GM12865 (cell line): ENCODE results near the gene GYS1.
"Not testable (repeated sequence)": the region's sequence is repeated elsewhere in the genome, so short reads cannot be mapped to it uniquely, and the experiment has no call there.

ENCODE experiments used
- DNase-seq: peaks from one replicate; pipeline ENCODE4 v3.0.0; 2010; ENCODE audit warnings: low read depth
- H3K4me3 ChIP-seq: 2 replicates; pipeline ENCODE4 v1.5.1; 2011; ENCODE audit warnings: mild to moderate bottlenecking, low read depth, low read length, control low read depth
- TF ChIP-seq, protein P1 (sequence below): IDR thresholded peaks from 2 replicates; pipeline ENCODE4 v1.5.1; 2011; ENCODE audit warnings: low read length, control low read depth, low read depth, inconsistent platforms; ENCODE audit not compliant: insufficient read depth; ENCODE audit errors: missing control alignments

Gene GYS1

DNA sequence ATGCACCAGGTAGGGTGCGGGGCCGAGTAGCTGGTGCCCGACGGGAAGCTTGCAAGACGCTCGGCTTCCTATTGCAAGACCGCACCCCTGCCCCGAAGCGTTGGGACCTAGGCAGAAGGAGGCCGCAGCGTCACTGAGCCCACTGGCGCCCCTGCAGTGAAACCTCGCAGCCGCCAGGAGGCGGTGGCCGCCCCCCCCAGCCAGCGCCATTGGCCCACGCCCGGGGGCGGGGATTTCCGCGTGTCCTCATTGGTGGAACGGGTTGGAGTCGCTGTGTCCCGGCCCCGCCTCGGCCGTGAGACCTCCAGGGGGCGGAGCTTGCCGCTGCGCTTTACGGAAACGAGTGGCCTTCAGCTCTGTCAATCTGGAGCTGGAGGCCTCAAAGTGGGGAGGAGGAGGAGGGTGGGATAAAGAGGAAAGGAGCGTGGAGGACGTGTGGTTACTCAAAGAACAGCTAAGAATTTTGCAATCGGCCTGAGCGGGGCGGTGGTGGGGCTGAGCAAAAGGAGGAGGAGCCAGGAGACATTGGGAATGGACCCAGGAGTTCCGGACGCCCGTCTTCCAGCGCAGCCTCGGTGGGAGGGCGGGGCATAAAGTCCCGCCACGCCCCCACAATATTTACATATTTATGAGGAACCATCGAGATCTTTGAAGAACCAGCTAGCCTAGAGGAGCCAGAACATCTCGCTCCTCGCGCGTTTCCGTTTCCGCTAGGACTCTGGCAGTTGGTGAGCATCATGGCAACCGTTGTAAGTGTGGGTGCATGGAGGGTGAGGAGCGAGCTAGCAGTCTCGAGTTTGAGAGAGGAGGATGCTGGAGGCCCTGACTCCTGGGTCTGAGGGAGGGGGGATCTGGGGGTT lies at the start of gene GYS1, which contains the start of gene RUVBL2:
GYS1 (minus strand) TSS at position 135 of the 860 bp plus-strand sequence. CDS start 197 bp downstream, outside the sequence.
RUVBL2 (plus strand) TSS at position 713 of the 860 bp plus-strand sequence; CDS start at position 738, 25 bp downstream.
- TF ChIP-seq, protein P1, sequence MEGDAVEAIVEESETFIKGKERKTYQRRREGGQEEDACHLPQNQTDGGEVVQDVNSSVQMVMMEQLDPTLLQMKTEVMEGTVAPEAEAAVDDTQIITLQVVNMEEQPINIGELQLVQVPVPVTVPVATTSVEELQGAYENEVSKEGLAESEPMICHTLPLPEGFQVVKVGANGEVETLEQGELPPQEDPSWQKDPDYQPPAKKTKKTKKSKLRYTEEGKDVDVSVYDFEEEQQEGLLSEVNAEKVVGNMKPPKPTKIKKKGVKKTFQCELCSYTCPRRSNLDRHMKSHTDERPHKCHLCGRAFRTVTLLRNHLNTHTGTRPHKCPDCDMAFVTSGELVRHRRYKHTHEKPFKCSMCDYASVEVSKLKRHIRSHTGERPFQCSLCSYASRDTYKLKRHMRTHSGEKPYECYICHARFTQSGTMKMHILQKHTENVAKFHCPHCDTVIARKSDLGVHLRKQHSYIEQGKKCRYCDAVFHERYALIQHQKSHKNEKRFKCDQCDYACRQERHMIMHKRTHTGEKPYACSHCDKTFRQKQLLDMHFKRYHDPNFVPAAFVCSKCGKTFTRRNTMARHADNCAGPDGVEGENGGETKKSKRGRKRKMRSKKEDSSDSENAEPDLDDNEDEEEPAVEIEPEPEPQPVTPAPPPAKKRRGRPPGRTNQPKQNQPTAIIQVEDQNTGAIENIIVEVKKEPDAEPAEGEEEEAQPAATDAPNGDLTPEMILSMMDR, result peak; percentile 98
- H3K4me3 ChIP-seq, result peak within 1 kb of the TSS; percentile 95
- DNase-seq, result peak; percentile 100

- not testable (repeated sequence) for H3K4me3 ChIP-seq, DNase-seq
Measured at GRCh38 chr19:49042666-49043065, 49.6 kb upstream of the GYS1 start.

DNA sequence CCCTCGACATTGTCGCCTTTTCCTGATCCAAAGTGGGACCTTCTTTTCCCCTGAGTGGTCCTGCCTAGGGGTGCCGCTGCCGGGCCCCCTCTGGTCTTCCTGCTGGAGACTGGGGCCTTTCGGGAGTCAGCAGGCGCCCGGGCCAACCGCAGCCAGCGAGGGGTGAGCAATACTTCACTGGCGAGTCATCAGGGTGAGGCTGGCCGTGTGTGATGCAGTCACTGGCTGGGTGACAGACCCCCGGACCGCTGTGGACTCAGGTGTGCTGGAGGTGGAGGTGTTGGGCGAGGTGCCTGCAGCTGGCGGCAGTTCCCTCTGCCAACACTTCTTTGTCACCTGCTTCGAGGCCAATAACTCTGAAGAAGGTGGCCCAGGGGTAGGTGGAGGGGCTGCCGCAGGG lies 49.1 kb upstream of the GYS1 start:
- no peak overlapping the region for H3K4me3 ChIP-seq
- no peak for DNase-seq
- TF ChIP-seq, protein P1, result no peak

- DNase-seq, H3K4me3 ChIP-seq: not testable (repeated sequence)
Measured at GRCh38 chr19:49039736-49040135, 46.6 kb upstream of the GYS1 start.

DNA sequence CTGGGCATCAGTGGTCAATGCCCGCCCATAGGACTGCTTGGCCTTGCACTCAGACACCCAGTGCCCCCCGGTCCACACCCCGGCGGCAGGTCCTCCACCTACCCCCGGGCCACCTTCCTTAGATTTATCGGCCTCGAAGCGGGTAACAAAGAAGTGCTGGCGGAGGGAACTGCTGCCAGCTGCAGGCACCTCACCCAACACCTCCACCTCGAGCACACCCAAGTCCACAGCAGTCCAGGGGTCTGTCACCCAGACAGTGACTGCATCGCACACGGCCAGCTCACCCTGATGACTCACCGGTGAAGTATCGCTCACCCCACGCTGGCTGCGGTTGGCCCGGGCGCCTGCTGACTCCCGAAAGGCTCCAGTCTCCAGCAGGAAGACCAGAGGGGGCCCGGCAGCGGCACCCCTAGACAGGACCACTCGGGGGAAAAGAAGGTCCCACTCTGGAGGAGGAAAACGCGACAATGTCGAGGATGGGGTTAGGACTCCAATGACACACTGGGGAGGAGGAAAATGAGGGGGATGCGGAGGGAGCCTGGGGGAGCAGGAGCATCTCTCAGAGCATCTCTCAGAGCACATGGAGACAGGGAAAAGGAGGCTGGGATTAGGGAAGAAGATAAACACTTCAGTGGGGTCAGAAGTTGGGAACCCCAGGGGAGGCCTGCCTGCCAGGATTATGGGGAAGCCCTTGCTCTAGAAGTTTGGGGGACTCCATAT lies 45.6 kb upstream of the GYS1 start:
- DNase-seq, H3K4me3 ChIP-seq: not testable (repeated sequence)

DNA sequence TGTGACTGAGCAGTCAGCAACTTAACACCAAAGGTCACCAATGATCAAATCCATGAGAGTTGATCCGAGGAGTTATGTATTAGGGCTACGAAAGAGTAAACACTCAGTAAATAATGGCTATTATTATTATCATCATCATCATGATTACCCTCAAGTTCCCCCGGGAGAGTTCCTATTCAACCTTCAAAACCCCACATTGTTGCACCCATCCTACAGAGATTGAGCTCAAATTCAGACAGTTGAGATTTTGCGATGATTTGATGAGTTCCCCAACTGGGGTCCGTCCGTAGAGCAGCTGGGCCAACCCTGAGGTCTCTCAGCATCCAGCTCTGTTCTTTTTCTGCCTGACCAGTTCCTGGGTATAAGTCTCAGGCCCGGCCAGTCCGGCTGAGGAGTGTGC lies 45.0 kb upstream of the GYS1 start:
- not testable (repeated sequence) for H3K4me3 ChIP-seq, DNase-seq

GRCh38 chr19:49036815-49037214 lies 43.7 kb upstream of the GYS1 start, which contains the start of gene CGB1:
TSS of gene CGB1 (minus strand) at chr19:49036895. CDS start at chr19:49036711, 184 bp downstream.
- DNase-seq, H3K4me3 ChIP-seq: not testable (repeated sequence)
- TF ChIP-seq, protein P1, result peak; percentile 53

GRCh38 chr19:49031642-49032301 lies 38.7 kb upstream of the GYS1 start, which contains the start of gene CGB2:
TSS of gene CGB2 (plus strand) at chr19:49031890. CDS start at chr19:49032096, 206 bp downstream.
- not testable (repeated sequence) for H3K4me3 ChIP-seq, DNase-seq
- TF ChIP-seq, protein P1, result peak; percentile 35

DNA sequence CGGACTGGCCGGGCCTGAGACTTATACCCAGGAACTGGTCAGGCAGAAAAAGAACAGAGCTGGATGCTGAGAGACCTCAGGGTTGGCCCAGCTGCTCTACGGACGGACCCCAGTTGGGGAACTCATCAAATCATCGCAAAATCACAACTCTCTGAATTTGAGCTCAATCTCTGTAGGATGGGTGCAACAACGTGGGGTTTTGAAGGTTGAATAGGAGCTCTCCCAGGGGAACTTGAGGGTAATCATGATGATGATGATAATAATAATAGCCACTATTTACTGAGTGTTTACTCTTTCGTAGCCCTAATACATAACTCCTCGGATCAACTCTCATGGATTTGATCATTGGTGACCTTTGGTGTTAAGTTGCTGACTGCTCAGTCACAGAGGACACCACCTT lies 37.2 kb upstream of the GYS1 start:
- not testable (repeated sequence) for DNase-seq, H3K4me3 ChIP-seq

GRCh38 chr19:49029749-49030148 lies 36.6 kb upstream of the GYS1 start:
- not testable (repeated sequence) for DNase-seq

GRCh38 chr19:49028686-49029085 lies 35.6 kb upstream of the GYS1 start:
- not testable (repeated sequence) for H3K4me3 ChIP-seq

More at GRCh38 chr19:49029749-49030148, 36.6 kb upstream of the GYS1 start:
- not testable (repeated sequence) for H3K4me3 ChIP-seq

GRCh38 chr19:49025599-49025998 lies 32.5 kb upstream of the GYS1 start:
- DNase-seq, H3K4me3 ChIP-seq: not testable (repeated sequence)

More at GRCh38 chr19:49028686-49029085, 35.6 kb upstream of the GYS1 start:
- not testable (repeated sequence) for DNase-seq

DNA sequence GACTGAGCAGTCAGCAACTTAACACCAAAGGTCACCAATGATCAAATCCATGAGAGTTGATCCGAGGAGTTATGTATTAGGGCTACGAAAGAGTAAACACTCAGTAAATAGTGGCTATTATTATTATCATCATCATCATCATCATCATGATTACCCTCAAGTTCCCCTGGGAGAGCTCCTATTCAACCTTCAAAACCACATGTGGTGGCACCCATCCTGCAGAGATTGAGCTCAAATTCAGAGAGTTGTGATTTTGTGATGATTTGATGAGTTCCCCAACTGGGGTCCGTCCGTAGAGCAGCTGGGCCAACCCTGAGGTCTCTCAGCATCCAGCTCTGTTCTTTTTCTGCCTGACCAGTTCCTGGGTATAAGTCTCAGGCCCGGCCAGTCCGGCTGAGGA lies 32.0 kb upstream of the GYS1 start:
- not testable (repeated sequence) for H3K4me3 ChIP-seq, DNase-seq
